ENCODE measurements around the gene NAT9.

GRCh38 chr17:74766413-74766812 is 9.7 kb downstream of the NAT9 start:
- TF ChIP-seq REST (IDR thresholded peaks at IDR 0.05; ENCODE audit: unreplicated experiment): no peak
- TF ChIP-seq, protein P1, sequence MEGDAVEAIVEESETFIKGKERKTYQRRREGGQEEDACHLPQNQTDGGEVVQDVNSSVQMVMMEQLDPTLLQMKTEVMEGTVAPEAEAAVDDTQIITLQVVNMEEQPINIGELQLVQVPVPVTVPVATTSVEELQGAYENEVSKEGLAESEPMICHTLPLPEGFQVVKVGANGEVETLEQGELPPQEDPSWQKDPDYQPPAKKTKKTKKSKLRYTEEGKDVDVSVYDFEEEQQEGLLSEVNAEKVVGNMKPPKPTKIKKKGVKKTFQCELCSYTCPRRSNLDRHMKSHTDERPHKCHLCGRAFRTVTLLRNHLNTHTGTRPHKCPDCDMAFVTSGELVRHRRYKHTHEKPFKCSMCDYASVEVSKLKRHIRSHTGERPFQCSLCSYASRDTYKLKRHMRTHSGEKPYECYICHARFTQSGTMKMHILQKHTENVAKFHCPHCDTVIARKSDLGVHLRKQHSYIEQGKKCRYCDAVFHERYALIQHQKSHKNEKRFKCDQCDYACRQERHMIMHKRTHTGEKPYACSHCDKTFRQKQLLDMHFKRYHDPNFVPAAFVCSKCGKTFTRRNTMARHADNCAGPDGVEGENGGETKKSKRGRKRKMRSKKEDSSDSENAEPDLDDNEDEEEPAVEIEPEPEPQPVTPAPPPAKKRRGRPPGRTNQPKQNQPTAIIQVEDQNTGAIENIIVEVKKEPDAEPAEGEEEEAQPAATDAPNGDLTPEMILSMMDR (conservative IDR thresholded peaks at IDR 0.05; ENCODE audit: low read depth in 2 of 2): no peak
